Measurements from ENCODE around the gene PIGR. TPM values are rescaled to one million over a fixed set of nuclear protein-coding genes. Genes with fewer than 3 reads are reported as not detected.

Gene PIGR
- total and polyA plus RNA-seq, 9 of the 15 experiments (the other 6 are each of a cell fraction or from before 2014, with no cell fraction given) = 0.01 to 1.5 (median 0.03) TPM; not detected in 4

- TF ChIP-seq, protein P1, sequence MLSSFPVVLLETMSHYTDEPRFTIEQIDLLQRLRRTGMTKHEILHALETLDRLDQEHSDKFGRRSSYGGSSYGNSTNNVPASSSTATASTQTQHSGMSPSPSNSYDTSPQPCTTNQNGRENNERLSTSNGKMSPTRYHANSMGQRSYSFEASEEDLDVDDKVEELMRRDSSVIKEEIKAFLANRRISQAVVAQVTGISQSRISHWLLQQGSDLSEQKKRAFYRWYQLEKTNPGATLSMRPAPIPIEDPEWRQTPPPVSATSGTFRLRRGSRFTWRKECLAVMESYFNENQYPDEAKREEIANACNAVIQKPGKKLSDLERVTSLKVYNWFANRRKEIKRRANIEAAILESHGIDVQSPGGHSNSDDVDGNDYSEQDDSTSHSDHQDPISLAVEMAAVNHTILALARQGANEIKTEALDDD (IDR thresholded peaks at IDR 0.05) = peak; percentile 21; the same call in 1 of the 2 replicates
- TF ChIP-seq XRCC3 (IDR thresholded peaks at IDR 0.05) = no peak
- peak; percentile 55; the same call in 1 of the 2 replicates for TF ChIP-seq BCOR (IDR thresholded peaks at IDR 0.05)
- 0 out of 4 replicates have a peak, but pooled peaks of 1 of the 2 experiments have one; percentile 19 for TF ChIP-seq FOXA3 (CRISPR knock-in tag; conservative IDR thresholded peaks at IDR 0.05 in 1 of 2, IDR thresholded peaks at IDR 0.05 in 1 of 2)
- TF ChIP-seq, protein P2, sequence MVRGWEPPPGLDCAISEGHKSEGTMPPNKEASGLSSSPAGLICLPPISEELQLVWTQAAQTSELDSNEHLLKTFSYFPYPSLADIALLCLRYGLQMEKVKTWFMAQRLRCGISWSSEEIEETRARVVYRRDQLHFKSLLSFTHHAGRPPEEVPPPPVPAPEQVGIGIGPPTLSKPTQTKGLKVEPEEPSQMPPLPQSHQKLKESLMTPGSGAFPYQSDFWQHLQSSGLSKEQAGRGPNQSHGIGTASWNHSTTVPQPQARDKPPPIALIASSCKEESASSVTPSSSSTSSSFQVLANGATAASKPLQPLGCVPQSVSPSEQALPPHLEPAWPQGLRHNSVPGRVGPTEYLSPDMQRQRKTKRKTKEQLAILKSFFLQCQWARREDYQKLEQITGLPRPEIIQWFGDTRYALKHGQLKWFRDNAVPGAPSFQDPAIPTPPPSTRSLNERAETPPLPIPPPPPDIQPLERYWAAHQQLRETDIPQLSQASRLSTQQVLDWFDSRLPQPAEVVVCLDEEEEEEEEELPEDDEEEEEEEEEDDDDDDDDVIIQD (CRISPR knock-in tag; IDR thresholded peaks at IDR 0.05) = no peak
- no peak for TF ChIP-seq ZBTB7A (IDR thresholded peaks at IDR 0.05; ENCODE audit: borderline replicate concordance, control insufficient read depth, low read depth, low read length)
- TF ChIP-seq RBM25 (IDR thresholded peaks at IDR 0.05; ENCODE audit: low read depth, low read length, severe bottlenecking) = peak; percentile 62
- TF ChIP-seq ZNF780A (CRISPR knock-in tag; IDR thresholded peaks at IDR 0.05) = no peak
Measured at GRCh38 chr1:206954459-206955342, 8.4 kb upstream of the PIGR start (continued).
